SK-N-SH (cell line): ENCODE measurements around the gene GPR18.

Experiments used
- FOXM1 ChIP-seq: IDR thresholded peaks from 2 replicates; pipeline ENCODE4 v1.4.0; 2012; ENCODE audit warnings: low read depth, mild to moderate bottlenecking
- GATA2 ChIP-seq: sonication (generic); formaldehyde crosslinking; IDR thresholded peaks from 2 replicates; pipeline ENCODE4 v1.5.0; 2020; ENCODE audit warnings: mild to moderate bottlenecking, missing genetic modification reagents
- POLR2AphosphoS5 ChIP-seq: IDR thresholded peaks from 2 replicates; pipeline ENCODE4 v1.6.1; 2012; ENCODE audit warnings: low read depth, low read length
- RFX5 ChIP-seq: IDR thresholded peaks from 2 replicates; pipeline ENCODE4 v1.6.1; 2012; ENCODE audit warnings: mild to moderate bottlenecking, improper control_type of control experiment, low read length
- SIN3A ChIP-seq: IDR thresholded peaks from 2 replicates; pipeline ENCODE4 v1.6.1; 2012; ENCODE audit warnings: low read depth, mild to moderate bottlenecking, low read length, moderate library complexity, borderline replicate concordance
- TF ChIP-seq, protein P1 (sequence below): IDR thresholded peaks from 2 replicates; pipeline ENCODE4 v1.4.0; 2012; ENCODE audit warnings: low read depth
- TF ChIP-seq, protein P2 (sequence below): fragments of 200-600 bp; sonication (generic); IDR thresholded peaks from 2 replicates; pipeline ENCODE4 v1.6.1; 2017; ENCODE audit warnings: antibody characterized with exemption, mild to moderate bottlenecking, moderate library complexity
- TF ChIP-seq, protein P3 (sequence below): fragments of 150-350 bp; IDR thresholded peaks from 2 replicates; pipeline ENCODE4 v1.6.1; 2017; ENCODE audit warnings: antibody characterized with exemption, low read length, low read depth, borderline replicate concordance
- TF ChIP-seq, protein P4 (sequence below): IDR thresholded peaks from 2 replicates; pipeline ENCODE4 v1.6.1; 2012; ENCODE audit warnings: mild to moderate bottlenecking, low read depth, low read length, moderate library complexity

GRCh38 chr13:99214731-99215130 lies 43.4 kb downstream of the GPR18 start:
- TF ChIP-seq RFX5 (no peak), POLR2AphosphoS5 (no peak), GATA2 (CRISPR knock-in tag) (no peak), FOXM1 (no peak), SIN3A (no peak)
- TF ChIP-seq, protein P1, sequence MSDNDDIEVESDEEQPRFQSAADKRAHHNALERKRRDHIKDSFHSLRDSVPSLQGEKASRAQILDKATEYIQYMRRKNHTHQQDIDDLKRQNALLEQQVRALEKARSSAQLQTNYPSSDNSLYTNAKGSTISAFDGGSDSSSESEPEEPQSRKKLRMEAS: no peak
- TF ChIP-seq, protein P2, sequence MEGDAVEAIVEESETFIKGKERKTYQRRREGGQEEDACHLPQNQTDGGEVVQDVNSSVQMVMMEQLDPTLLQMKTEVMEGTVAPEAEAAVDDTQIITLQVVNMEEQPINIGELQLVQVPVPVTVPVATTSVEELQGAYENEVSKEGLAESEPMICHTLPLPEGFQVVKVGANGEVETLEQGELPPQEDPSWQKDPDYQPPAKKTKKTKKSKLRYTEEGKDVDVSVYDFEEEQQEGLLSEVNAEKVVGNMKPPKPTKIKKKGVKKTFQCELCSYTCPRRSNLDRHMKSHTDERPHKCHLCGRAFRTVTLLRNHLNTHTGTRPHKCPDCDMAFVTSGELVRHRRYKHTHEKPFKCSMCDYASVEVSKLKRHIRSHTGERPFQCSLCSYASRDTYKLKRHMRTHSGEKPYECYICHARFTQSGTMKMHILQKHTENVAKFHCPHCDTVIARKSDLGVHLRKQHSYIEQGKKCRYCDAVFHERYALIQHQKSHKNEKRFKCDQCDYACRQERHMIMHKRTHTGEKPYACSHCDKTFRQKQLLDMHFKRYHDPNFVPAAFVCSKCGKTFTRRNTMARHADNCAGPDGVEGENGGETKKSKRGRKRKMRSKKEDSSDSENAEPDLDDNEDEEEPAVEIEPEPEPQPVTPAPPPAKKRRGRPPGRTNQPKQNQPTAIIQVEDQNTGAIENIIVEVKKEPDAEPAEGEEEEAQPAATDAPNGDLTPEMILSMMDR: no peak
- TF ChIP-seq, protein P3, sequence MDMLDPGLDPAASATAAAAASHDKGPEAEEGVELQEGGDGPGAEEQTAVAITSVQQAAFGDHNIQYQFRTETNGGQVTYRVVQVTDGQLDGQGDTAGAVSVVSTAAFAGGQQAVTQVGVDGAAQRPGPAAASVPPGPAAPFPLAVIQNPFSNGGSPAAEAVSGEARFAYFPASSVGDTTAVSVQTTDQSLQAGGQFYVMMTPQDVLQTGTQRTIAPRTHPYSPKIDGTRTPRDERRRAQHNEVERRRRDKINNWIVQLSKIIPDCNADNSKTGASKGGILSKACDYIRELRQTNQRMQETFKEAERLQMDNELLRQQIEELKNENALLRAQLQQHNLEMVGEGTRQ: no peak
- TF ChIP-seq, protein P4, sequence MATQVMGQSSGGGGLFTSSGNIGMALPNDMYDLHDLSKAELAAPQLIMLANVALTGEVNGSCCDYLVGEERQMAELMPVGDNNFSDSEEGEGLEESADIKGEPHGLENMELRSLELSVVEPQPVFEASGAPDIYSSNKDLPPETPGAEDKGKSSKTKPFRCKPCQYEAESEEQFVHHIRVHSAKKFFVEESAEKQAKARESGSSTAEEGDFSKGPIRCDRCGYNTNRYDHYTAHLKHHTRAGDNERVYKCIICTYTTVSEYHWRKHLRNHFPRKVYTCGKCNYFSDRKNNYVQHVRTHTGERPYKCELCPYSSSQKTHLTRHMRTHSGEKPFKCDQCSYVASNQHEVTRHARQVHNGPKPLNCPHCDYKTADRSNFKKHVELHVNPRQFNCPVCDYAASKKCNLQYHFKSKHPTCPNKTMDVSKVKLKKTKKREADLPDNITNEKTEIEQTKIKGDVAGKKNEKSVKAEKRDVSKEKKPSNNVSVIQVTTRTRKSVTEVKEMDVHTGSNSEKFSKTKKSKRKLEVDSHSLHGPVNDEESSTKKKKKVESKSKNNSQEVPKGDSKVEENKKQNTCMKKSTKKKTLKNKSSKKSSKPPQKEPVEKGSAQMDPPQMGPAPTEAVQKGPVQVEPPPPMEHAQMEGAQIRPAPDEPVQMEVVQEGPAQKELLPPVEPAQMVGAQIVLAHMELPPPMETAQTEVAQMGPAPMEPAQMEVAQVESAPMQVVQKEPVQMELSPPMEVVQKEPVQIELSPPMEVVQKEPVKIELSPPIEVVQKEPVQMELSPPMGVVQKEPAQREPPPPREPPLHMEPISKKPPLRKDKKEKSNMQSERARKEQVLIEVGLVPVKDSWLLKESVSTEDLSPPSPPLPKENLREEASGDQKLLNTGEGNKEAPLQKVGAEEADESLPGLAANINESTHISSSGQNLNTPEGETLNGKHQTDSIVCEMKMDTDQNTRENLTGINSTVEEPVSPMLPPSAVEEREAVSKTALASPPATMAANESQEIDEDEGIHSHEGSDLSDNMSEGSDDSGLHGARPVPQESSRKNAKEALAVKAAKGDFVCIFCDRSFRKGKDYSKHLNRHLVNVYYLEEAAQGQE: no peak
